ENCODE results near the gene SCYGR7. TPM values are rescaled to one million over a fixed set of nuclear protein-coding genes. Genes with fewer than 3 reads are reported as not detected.

The SCYGR7 gene
- total and polyA plus RNA-seq, 2 of the 13 experiments (the other 11 are each of a cell fraction or from before 2014, with no cell fraction given): not detected

GRCh38 chr2:227759411-227760118, 31.4 kb downstream of the SCYGR7 start (continued):
- no peak for TF ChIP-seq PRDM15 (CRISPR knock-in tag; IDR thresholded peaks at IDR 0.05)
- 0 out of 2 replicates have a peak, but pooled peaks have one; percentile 62 for TF ChIP-seq MED13 (CRISPR knock-in tag; IDR thresholded peaks at IDR 0.05)
- TF ChIP-seq TARDBP (CRISPR knock-in tag; IDR thresholded peaks at IDR 0.05): peak; percentile 72; the same call in 1 of the 2 replicates
- TF ChIP-seq CREM (IDR thresholded peaks at IDR 0.05): peak; percentile 87; the same call in 1 of the 2 replicates
- TF ChIP-seq CREM (CRISPR knock-in tag; IDR thresholded peaks at IDR 0.05): no peak
- TF ChIP-seq ZNF639 (CRISPR knock-in tag; conservative IDR thresholded peaks at IDR 0.05): no peak
- peak; percentile 47; the same call in 1 of the 2 replicates for TF ChIP-seq ISL2 (CRISPR knock-in tag; IDR thresholded peaks at IDR 0.05)
- no peak for TF ChIP-seq ZZZ3 (CRISPR knock-in tag; IDR thresholded peaks at IDR 0.05; ENCODE audit: borderline replicate concordance)
- no peak for TF ChIP-seq ADNP (CRISPR knock-in tag; IDR thresholded peaks at IDR 0.05)
- peak; percentile 44 to 93; a peak in 3 of 4 replicates for TF ChIP-seq EP300 (IDR thresholded peaks at IDR 0.05; ENCODE audit: low read depth in 2 of 2, low read length in 2 of 2)
- peak; percentile 81 for TF ChIP-seq EP300 (CRISPR knock-in tag; IDR thresholded peaks at IDR 0.05; ENCODE audit: borderline replicate concordance)
- no peak for TF ChIP-seq TAF1 (CRISPR knock-in tag; IDR thresholded peaks at IDR 0.05)
- peak; percentile 50; the same call in 1 of the 2 replicates for TF ChIP-seq FOXO1 (CRISPR knock-in tag; IDR thresholded peaks at IDR 0.05)
- TF ChIP-seq E2F1 (CRISPR knock-in tag; IDR thresholded peaks at IDR 0.05): no peak
- peak; percentile 54 for TF ChIP-seq ELF3 (CRISPR knock-in tag; IDR thresholded peaks at IDR 0.05)
- no peak for TF ChIP-seq ZNF775 (CRISPR knock-in tag; IDR thresholded peaks at IDR 0.05; ENCODE audit: borderline replicate concordance)
- 0 out of 2 replicates have a peak, but pooled peaks have one; percentile 24 for TF ChIP-seq MIER3 (CRISPR knock-in tag; IDR thresholded peaks at IDR 0.05; ENCODE audit: borderline replicate concordance)
- TF ChIP-seq RBAK (CRISPR knock-in tag; IDR thresholded peaks at IDR 0.05): no peak
- peak; percentile 91 for TF ChIP-seq NR2F2 (IDR thresholded peaks at IDR 0.05; ENCODE audit: borderline replicate concordance, low read depth)
- no peak for TF ChIP-seq HNRNPLL (IDR thresholded peaks at IDR 0.05; ENCODE audit: low read depth, low read length, poor library complexity, severe bottlenecking)
- peak; percentile 86; the same call in 1 of the 2 replicates for TF ChIP-seq SNAI1 (CRISPR knock-in tag; IDR thresholded peaks at IDR 0.05; ENCODE audit: borderline replicate concordance)
- TF ChIP-seq NR2F1 (CRISPR knock-in tag; IDR thresholded peaks at IDR 0.05): peak; percentile 57 to 91
- no peak for TF ChIP-seq KLF6 (CRISPR knock-in tag; IDR thresholded peaks at IDR 0.05)
- TF ChIP-seq XRCC5 (optimal IDR thresholded peaks at IDR 0.05; ENCODE audit: low read length): no peak
- 0 out of 2 replicates have a peak, but pooled peaks have one; percentile 67 for TF ChIP-seq MED1 (CRISPR knock-in tag; IDR thresholded peaks at IDR 0.05)
- no peak for TF ChIP-seq PHF8 (CRISPR knock-in tag; IDR thresholded peaks at IDR 0.05)
